GM19035 (cell line): Measurements from ENCODE around the gene HEY2.
A peak's percentile ranks its signal among the peaks of the same experiment; 100 is the strongest.
"Not testable (repeated sequence)": the region's sequence is repeated elsewhere in the genome, so short reads cannot be mapped to it uniquely, and the experiment has no call there.

Experiments
- ATAC-seq: cut with Tn5 transposase; IDR thresholded peaks from one replicate; pipeline ENCODE4 v1.9.1; 2021; ENCODE audit not compliant: unreplicated experiment

The HEY2 gene

GRCh38 chr6:125749173-125749864 lies at the start of gene HEY2:
Gene HEY2 (plus strand): TSS chr6:125749632. CDS start chr6:125749777, 145 bp downstream.
- ATAC-seq: peak; percentile 78

GRCh38 chr6:125700581-125701353 lies 48.7 kb upstream of the HEY2 start:
- ATAC-seq: no peak

GRCh38 chr6:125701354-125701668 lies 48.1 kb upstream of the HEY2 start:
- ATAC-seq: no peak

GRCh38 chr6:125703882-125704281 lies 45.5 kb upstream of the HEY2 start:
- ATAC-seq: not testable (repeated sequence)

- ATAC-seq: no peak
Measured at GRCh38 chr6:125707615-125708243, 41.7 kb upstream of the HEY2 start.

GRCh38 chr6:125711013-125711675 lies 38.3 kb upstream of the HEY2 start:
- ATAC-seq: no peak

GRCh38 chr6:125714441-125715090 lies 34.9 kb upstream of the HEY2 start:
- peak; percentile 46 for ATAC-seq

GRCh38 chr6:125717120-125717731 lies 32.2 kb upstream of the HEY2 start:
- ATAC-seq: peak; percentile 90

- ATAC-seq: no peak
Measured at GRCh38 chr6:125718109-125718508, 31.3 kb upstream of the HEY2 start.

- no peak for ATAC-seq
Measured at GRCh38 chr6:125722886-125723285, 26.5 kb upstream of the HEY2 start.

- no peak for ATAC-seq
Measured at GRCh38 chr6:125727216-125727615, 22.2 kb upstream of the HEY2 start.

- no peak for ATAC-seq
Measured at GRCh38 chr6:125728739-125729138, 20.7 kb upstream of the HEY2 start.

- no peak for ATAC-seq
Measured at GRCh38 chr6:125729983-125730382, 19.4 kb upstream of the HEY2 start.

GRCh38 chr6:125732398-125732797 lies 17.0 kb upstream of the HEY2 start:
- no peak for ATAC-seq

GRCh38 chr6:125733516-125734300 lies 15.7 kb upstream of the HEY2 start:
- ATAC-seq: no peak

GRCh38 chr6:125738276-125738675 lies 11.2 kb upstream of the HEY2 start:
- no peak for ATAC-seq

GRCh38 chr6:125739364-125739763 lies 10.1 kb upstream of the HEY2 start:
- ATAC-seq: no peak

GRCh38 chr6:125741336-125741735 lies 8.1 kb upstream of the HEY2 start:
- ATAC-seq: no peak

- no peak for ATAC-seq
Measured at GRCh38 chr6:125742024-125742423, 7.4 kb upstream of the HEY2 start.
